ENCODE data around the gene GZF1. TPM values are rescaled to one million over a fixed set of nuclear protein-coding genes. Genes with fewer than 3 reads are reported as not detected.

Gene GZF1
- 1 to 10 TPM; 3.5 to 9.6 (median 6.1) TPM for total RNA-seq
- long read RNA-seq, partial matches to known transcripts = 1 of 2 reads
- long read RNA-seq, other reads (novel, unspliced or antisense) = 1 of 2 reads

- DNase-seq = peak; percentile 98 to 99 (median 99)
- Histone ChIP-seq H3K36me3 (peaks cover 0 to 8% (median 3%) of the 10 kb centered on the region in 4 donors), H3K4me1 (peaks cover 0 to 31% (median 15%) of the 10 kb centered on the region in 4 donors), H3K9me3 (no peaks in the 10 kb centered on the region), H3K27me3 (no peaks in the 10 kb centered on the region), H3K27ac (peak within 1 kb of the TSS; percentile 99 to 100 (median 100)), H3K4me3 (peak within 1 kb of the TSS; percentile 76 to 88 (median 81))
- TF ChIP-seq, protein P1, sequence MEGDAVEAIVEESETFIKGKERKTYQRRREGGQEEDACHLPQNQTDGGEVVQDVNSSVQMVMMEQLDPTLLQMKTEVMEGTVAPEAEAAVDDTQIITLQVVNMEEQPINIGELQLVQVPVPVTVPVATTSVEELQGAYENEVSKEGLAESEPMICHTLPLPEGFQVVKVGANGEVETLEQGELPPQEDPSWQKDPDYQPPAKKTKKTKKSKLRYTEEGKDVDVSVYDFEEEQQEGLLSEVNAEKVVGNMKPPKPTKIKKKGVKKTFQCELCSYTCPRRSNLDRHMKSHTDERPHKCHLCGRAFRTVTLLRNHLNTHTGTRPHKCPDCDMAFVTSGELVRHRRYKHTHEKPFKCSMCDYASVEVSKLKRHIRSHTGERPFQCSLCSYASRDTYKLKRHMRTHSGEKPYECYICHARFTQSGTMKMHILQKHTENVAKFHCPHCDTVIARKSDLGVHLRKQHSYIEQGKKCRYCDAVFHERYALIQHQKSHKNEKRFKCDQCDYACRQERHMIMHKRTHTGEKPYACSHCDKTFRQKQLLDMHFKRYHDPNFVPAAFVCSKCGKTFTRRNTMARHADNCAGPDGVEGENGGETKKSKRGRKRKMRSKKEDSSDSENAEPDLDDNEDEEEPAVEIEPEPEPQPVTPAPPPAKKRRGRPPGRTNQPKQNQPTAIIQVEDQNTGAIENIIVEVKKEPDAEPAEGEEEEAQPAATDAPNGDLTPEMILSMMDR (IDR thresholded peaks at IDR 0.05) = no peak
- peak; percentile 96 for TF ChIP-seq POLR2A (IDR thresholded peaks at IDR 0.05)
- intact Hi-C loops (cut with DNase I) = no loop called here
- 0% methylated on average over 13 of the region's 114 CpGs for WGBS (ENCODE audit: insufficient coverage, low coverage, low lambda C conversion rate, missing lambda C conversion rate)
- ATAC-seq = peak; percentile 84 to 94 (median 89)
Observed at GRCh38 chr20:23361476-23362391, at the start of gene GZF1. GZF1 (plus strand) TSS chr20:23362182; CDS start chr20:23364384, 2,202 bp downstream.

- no peaks in the 10 kb centered on the region for H3K9me3 ChIP-seq
- 76% methylated on average over 1 of the region's 1 CpG for WGBS (ENCODE audit: insufficient coverage, low coverage, low lambda C conversion rate, missing lambda C conversion rate)
- intact Hi-C loops (cut with DNase I) = loop anchor here in 1 of 2 donors (10.0 kb wide), 1 partner anchor 58 kb away; no protein-coding TSS in a partner anchor
- no peaks in the 10 kb centered on the region for H3K36me3 ChIP-seq
- H3K4me1 ChIP-seq = no peaks in the 10 kb centered on the region
- DNase-seq (no peak), ATAC-seq (no peak)
- H3K27me3 ChIP-seq = no peaks in the 10 kb centered on the region
- H3K4me3 ChIP-seq = no peak overlapping the region
- TF ChIP-seq, protein P1 (IDR thresholded peaks at IDR 0.05) = no peak
- TF ChIP-seq POLR2A (IDR thresholded peaks at IDR 0.05) = no peak
- no peak overlapping the region for H3K27ac ChIP-seq
Observed at GRCh38 chr20:23313271-23313670, 48.7 kb upstream of the GZF1 start.

DNA sequence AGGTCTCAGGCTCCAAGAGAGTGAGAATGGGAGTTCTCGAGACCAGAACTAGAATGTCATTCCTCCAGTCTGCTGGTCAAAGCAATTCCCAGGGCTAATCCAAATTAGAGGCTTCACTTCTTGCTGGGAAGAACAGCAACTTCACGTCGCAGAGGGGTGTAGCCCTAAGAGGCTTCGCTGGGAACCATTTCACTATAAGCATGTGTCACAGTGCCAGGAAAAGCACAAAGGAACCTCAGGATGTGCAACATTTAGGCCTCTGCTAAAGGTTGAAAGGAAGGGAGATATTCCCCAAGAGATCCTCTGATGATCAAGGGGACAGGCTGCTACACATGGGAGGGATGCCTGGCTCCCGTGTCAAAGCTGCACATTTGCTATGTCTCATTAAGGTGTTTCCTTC lies 47.3 kb upstream of the GZF1 start:
- Histone ChIP-seq H3K4me3 (no peak overlapping the region), H3K27ac (no peak overlapping the region), H3K4me1 (no peaks in the 10 kb centered on the region), H3K36me3 (no peaks in the 10 kb centered on the region), H3K27me3 (no peaks in the 10 kb centered on the region), H3K9me3 (no peaks in the 10 kb centered on the region)
- TF ChIP-seq, protein P1 (IDR thresholded peaks at IDR 0.05) = no peak
- no peak for TF ChIP-seq POLR2A (IDR thresholded peaks at IDR 0.05)
- ATAC-seq = no peak
- WGBS (ENCODE audit: insufficient coverage, low coverage, low lambda C conversion rate, missing lambda C conversion rate) = 85% methylated on average over 4 of the region's 5 CpGs
- intact Hi-C loops (cut with DNase I) = loop anchor here in 1 of 2 donors (10.0 kb wide), 1 partner anchor 60 kb away; no protein-coding TSS in a partner anchor
- no peak for DNase-seq

DNA sequence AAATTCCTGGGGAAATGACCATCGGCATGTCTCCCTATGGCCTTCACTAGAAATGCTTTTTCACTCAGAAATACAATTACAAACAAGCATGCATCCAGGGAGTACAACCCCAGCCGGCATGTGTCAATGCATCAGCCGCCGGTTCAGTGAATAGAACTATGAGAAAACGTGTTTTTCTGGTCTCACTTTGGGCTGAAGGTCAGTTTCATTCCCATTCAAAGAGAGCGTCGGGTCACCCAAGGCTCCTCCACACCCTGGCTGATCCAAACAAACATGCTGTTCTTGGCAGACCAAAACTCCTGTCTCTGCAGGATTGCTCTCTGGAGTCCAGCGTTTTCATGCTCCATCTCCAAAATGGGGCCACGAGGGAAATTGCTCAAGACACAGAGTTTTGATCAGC lies 46.9 kb upstream of the GZF1 start:
- DNase-seq (no peak), ATAC-seq (peak in 1 of 4 donors; percentile 24)
- Histone ChIP-seq H3K27me3 (no peaks in the 10 kb centered on the region), H3K4me3 (no peak overlapping the region), H3K27ac (no peak overlapping the region), H3K4me1 (no peaks in the 10 kb centered on the region), H3K36me3 (no peaks in the 10 kb centered on the region), H3K9me3 (no peaks in the 10 kb centered on the region)
- WGBS (ENCODE audit: insufficient coverage, low coverage, low lambda C conversion rate, missing lambda C conversion rate) = 33% methylated on average over 1 of the region's 9 CpGs
- intact Hi-C loops (cut with DNase I) = loop anchor here in 1 of 2 donors (10.0 kb wide), 1 partner anchor 60 kb away; no protein-coding TSS in a partner anchor
- TF ChIP-seq POLR2A (IDR thresholded peaks at IDR 0.05) = no peak
- TF ChIP-seq, protein P1 (IDR thresholded peaks at IDR 0.05) = no peak

Measured in right lobe of liver (tissue), 6 donors.